ENCODE results near the gene TBC1D22B.

- TF ChIP-seq CTCF (tag by site-specific recombination; IDR thresholded peaks at IDR 0.05) (no peak), ZNF544 (tag by site-specific recombination; IDR thresholded peaks at IDR 0.05) (no peak), KLF10 (tag by site-specific recombination; IDR thresholded peaks at IDR 0.05) (no peak)
Observed at GRCh38 chr6:37280162-37280887, 22.8 kb downstream of the TBC1D22B start.

Measured in HEK293 (cell line).